ENCODE measurements around the gene RPL12.

The RPL12 gene

GRCh38 chr9:127402401-127403090, 48.7 kb downstream of the RPL12 start:
- no peak for DNase-seq

GRCh38 chr9:127399736-127400269, 51.4 kb downstream of the RPL12 start:
- no peak for DNase-seq

GRCh38 chr9:127398715-127399400, 52.3 kb downstream of the RPL12 start:
- DNase-seq: no peak

- DNase-seq: no peak
Measured at GRCh38 chr9:127398275-127398647, 52.9 kb downstream of the RPL12 start.

All from Kasumi-1 (cell line).